Measurements from ENCODE around the gene MEPE.
A peak's percentile ranks its signal among the peaks of the same experiment; 100 is the strongest.

The MEPE gene

DNA sequence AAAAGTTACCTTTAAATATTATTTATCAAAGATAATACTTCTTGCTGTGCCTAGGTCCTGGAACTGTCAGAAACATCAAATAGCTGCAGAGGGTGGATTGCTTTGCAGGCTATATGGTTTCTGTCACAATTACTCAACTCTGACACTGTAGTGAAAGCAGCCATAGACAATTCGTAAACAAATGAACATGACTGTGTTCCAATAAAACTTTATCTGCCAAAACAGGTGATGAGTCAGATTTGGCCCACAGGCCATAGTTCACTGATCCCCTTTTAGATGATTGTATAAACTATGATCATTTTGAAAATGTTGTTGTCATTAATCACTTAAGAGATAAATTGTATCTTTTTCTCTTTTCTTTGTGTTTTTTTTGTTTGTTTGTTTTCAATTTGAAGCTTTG is 8.4 kb upstream of the MEPE start:
- TF ChIP-seq, protein P1, sequence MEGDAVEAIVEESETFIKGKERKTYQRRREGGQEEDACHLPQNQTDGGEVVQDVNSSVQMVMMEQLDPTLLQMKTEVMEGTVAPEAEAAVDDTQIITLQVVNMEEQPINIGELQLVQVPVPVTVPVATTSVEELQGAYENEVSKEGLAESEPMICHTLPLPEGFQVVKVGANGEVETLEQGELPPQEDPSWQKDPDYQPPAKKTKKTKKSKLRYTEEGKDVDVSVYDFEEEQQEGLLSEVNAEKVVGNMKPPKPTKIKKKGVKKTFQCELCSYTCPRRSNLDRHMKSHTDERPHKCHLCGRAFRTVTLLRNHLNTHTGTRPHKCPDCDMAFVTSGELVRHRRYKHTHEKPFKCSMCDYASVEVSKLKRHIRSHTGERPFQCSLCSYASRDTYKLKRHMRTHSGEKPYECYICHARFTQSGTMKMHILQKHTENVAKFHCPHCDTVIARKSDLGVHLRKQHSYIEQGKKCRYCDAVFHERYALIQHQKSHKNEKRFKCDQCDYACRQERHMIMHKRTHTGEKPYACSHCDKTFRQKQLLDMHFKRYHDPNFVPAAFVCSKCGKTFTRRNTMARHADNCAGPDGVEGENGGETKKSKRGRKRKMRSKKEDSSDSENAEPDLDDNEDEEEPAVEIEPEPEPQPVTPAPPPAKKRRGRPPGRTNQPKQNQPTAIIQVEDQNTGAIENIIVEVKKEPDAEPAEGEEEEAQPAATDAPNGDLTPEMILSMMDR (conservative IDR thresholded peaks at IDR 0.05), result no peak
- no peak overlapping the region for H3K27ac ChIP-seq

DNA sequence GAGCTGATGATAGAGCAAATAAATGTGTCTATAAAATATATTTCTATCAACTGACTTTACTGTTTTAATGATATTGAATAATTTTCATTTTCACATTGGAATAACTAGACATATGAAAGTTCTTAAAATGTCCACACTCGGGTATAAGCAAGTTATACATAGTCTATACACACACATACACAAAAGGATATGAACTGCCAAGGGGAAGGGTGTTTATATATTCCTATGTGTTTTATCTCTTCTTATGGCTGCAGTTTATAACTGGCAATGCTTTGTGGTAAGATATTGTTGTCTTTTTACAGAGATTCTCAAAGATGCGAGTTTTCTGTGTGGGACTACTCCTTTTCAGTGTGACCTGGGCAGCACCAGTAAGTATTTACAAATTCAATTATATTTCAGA is 1.6 kb downstream of the MEPE start:
- TF ChIP-seq, protein P1 (conservative IDR thresholded peaks at IDR 0.05), result no peak
- no peak overlapping the region for H3K27ac ChIP-seq

DNA sequence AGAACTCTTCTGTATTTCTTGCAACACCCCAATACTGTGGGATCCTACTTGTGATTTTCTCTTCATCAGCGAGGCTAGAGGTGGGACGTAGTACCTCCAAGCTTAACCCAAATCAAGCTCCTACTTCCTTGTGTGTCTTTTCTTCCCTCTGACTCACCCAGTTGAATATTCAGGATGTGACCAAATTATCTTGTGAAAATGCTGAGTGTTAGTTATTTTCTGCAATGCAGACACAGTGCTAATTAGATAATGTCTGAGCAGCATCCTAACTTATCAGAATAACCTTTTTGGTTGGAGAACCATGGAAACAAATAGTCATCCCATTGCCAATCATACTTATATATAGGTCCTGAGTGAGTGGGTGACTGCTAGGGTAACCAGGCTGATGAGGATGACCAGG is 2.4 kb downstream of the MEPE start:
- H3K27ac ChIP-seq, result no peak overlapping the region
- TF ChIP-seq, protein P1 (conservative IDR thresholded peaks at IDR 0.05), result no peak

DNA sequence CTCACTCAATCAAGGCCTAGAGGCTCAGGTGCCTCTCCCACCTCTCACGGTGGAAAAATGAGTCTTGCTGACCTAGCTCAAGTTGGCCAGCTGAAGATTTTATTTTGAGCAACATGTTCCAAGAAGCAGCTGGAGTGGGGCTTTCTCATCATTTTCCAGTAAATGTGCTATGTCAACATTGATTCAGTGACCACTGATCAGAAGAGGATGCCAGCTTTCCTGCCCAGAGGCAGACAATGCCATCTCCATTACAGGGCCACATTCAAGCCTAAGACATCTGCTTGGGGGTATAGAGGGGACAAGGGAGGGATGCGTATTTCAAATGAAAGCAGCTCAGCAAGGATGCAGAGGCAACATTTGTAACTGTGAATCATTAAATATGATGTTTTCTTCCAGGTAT is 3.0 kb downstream of the MEPE start:
- no peak overlapping the region for H3K27ac ChIP-seq
- TF ChIP-seq, protein P1 (conservative IDR thresholded peaks at IDR 0.05), result no peak

DNA sequence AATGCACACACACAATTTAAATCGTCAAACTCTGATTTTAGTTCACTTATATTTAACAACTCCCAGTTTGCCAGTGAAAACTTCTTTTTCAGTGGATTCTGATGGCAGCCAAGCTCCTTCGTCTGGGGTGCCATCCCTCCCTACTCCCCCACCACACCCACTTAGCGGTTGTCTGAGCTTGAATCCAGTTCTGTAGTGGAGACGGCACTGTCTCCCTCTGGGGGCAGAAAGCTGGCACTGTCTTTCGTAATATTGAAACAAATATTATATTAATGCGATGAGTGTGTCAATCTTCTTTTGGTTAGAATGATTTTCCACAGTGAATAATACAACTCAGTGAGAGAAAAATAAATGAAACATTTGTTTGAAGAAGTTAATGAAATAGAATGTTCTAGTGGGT is 5.4 kb downstream of the MEPE start:
- TF ChIP-seq, protein P1 (conservative IDR thresholded peaks at IDR 0.05), result peak; percentile 81
- no peak overlapping the region for H3K27ac ChIP-seq

DNA sequence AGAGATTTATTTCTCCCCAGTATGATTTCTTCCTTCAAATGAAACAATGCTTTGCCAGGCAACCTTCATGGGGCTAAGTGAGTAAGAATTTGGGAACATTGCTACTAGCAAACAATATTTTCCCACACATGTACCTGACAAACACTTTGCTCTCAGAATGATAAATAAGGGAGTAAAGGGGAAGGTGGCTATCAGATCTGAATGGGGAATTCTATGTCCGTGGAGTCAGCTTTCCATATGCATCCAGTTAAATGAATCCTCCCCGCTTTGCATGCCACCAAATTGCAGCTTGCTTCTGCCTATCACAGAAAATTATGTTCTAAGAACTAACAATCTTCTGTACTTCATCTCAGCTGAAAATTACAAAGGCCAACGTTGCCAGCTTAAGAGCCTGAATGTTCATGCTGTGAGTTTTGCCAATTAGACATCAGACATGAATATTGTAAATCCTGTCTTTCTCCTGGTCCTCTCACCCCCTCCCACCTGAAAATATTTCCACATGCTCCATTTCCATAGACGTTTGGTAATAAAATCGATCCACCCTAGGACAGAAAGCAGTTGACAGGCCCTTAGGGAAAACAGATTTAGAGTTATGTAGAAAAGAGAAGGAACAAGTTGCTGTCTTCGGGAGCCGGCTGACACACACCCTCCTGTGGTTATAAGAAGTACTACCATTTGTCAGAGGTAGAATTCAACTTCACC is 6.3 kb downstream of the MEPE start:
- TF ChIP-seq, protein P1 (conservative IDR thresholded peaks at IDR 0.05), result peak; percentile 93
- H3K27ac ChIP-seq, result peak overlapping the region; percentile 3; the same call in 1 of the 2 replicates

DNA sequence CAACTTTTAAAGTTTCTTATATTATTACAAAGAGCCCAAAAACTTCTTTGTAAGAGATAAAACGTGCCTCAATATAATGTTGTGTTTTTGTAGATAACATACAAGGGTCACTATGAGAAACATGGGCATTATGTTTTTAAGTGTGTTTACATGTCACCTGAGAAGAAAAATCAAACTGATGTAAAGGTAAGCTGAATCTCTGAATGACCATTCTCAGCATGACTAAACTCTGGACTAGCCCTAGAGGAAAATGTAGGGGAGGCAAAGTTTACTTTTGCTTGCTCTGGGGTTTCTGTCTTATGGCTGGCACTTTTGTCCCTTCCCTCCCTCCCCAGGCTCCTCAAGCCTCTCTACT is 6.8 kb downstream of the MEPE start:
- no peak overlapping the region for H3K27ac ChIP-seq
- TF ChIP-seq, protein P1 (conservative IDR thresholded peaks at IDR 0.05), result peak; percentile 56

All from VCaP (cell line).